Measurements from ENCODE around the gene BRMS1.
A peak's percentile ranks its signal among the peaks of the same experiment; 100 is the strongest.
"Not testable (repeated sequence)": the region's sequence is repeated elsewhere in the genome, so short reads cannot be mapped to it uniquely, and the experiment has no call there.

Gene BRMS1

GRCh38 chr11:66322732-66323427, 22.0 kb downstream of the BRMS1 start:
- no peak for DNase-seq

- DNase-seq = no peak
Measured at GRCh38 chr11:66321606-66322005, 23.3 kb downstream of the BRMS1 start.

GRCh38 chr11:66320748-66321147, 24.2 kb downstream of the BRMS1 start:
- not testable (repeated sequence) for DNase-seq

DNA sequence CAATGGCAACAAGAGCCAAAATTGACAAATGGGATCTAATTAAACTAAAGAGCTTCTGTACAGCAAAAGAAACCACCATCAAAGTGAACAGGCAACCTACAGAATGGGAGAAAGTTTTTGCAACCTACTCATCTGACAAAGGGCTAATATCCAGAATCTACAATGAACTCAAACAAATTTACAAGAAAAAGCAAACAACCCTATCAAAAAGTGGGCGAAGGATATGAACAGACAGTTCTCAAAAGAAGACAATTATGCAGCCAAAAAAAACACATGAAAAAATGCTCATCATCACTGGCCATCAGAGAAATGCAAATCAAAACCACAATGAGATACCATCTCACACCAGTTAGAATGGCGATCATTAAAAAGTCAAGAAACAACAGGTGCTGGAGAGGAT, 24.6 kb downstream of the BRMS1 start:
- not testable (repeated sequence) for DNase-seq

DNA sequence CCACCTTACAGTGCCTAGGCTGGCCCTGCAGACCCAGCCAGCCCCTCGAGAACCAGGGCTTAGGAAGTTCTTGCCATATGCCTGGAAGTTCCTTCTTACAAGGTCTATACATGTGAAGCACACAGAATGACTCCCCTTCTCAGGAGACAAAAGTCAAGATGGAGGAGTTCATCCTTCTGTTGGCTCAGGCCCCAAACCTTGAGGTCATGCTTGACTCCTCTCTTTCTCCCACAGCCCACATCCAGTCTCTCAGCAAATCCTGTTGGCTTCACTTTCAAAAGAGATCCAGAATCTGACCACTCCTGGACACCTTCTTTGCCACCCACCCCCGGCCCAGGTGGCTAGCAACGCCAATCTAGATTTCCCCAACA, 26.3 kb downstream of the BRMS1 start:
- DNase-seq = no peak

- no peak for DNase-seq
Measured at GRCh38 chr11:66317723-66318599, 26.9 kb downstream of the BRMS1 start.

- DNase-seq = no peak
Measured at GRCh38 chr11:66317322-66317722, 27.6 kb downstream of the BRMS1 start.

GRCh38 chr11:66316849-66317251, 28.1 kb downstream of the BRMS1 start, which contains the start of gene CD248:
CD248 (minus strand) TSS chr11:66317044; CDS start chr11:66317027, 17 bp downstream.
- no peak for DNase-seq

DNA sequence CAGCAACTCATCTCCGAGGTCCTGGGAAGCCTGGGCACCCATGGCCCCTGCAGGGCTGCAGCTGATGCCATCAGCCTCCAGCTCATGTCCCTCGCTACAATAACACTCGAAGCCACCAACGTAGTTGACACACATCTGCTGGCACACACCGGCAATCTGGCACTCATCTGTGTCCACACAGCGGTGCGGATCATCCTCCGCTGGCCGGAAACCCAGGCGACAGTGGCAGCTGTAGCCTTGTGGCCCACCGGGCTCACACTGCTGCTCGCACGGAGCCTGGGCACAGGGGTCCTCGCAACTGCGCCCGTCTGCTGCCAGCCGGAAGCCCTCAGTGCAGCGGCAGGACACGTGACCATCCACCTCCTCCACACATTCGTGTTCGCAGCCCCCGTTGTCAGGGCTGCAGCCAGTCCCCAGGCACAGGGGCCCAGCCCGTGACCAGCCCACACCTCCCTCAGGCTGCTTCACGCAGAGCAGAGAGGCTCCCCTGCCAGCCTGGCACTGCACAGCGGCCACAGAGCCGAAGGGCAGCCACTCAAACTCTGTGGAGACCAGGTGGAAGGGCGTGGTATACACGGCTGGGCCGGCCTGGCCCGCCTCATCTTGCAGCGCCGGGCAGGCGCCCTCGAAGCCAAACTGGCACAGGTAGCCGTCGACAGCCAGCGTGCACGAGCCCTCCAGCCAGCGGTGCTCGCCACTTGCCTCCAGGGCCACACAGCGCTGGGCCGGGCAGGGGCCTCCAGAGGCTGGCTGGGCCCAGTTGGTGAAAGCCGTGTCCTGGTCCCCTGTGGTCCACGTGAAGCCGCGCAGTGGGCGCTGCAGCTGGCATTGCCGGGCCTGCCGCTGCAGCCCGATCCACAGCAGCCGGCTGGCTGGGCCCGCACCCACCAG, 28.7 kb downstream of the BRMS1 start:
- no peak for DNase-seq

DNA sequence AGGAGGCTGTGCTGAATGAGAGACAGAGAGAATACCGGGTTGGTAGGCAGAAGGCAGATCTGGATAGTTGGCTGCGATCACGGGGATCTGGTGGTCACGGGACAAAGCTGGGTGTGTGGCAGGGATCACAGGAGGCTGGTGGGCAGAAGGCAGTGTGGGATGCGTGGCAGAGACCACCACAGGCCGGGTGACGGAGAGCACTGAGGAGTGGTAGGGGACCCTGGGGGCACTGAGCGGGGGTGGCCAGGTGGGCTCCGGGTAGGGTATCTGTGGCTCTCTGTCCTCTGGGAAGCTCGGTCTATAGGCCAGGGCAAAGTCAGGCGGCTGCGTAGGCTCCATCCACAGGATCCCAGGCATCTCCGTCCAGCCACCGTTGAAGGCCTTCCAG, 29.4 kb downstream of the BRMS1 start:
- no peak for DNase-seq

DNA sequence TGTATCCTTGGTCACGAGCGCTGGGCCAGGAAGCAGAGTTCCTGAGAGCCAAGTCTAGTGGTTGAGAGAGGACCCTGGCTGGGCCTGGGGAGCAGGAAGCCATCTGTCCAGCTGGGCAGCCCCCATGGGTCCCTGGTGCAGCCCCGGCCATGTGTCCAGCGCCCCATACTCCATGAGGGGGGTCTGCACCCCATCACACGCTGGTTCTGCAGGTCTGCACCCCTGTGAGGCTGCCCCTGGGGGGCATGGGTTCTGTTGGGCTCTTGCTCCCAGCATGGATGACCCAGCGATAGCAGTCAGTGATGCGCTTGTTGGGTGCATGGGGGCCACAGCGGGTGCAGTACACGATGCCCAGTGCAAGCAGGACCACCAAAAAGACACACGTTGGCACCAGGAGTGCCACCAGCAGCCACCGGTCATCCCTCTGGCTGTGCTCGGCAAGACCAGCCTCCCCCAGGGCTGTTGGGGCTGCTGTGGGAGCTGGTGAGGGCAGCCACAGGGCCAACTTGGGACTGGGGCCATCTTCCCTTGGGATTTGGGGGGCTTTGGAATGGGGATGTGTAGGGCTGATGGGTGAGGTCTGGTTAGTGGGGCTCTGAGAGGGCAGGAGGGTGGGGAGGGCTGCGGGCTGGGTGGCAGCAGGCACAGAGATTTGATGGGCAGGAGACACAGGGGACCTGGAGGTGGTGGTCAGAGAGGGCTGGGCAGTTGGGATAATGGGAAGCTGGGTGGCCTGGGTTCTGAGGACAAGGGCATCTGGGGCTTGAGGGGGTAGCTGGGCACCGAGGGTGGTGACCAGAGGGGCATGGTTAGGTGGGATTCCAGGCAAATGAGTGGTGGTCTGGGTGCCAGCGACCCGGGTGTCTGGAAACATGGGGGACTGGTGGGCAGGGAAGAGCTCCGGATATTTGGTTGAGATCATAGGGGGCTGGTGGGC, 30.1 kb downstream of the BRMS1 start:
- DNase-seq = no peak

DNA sequence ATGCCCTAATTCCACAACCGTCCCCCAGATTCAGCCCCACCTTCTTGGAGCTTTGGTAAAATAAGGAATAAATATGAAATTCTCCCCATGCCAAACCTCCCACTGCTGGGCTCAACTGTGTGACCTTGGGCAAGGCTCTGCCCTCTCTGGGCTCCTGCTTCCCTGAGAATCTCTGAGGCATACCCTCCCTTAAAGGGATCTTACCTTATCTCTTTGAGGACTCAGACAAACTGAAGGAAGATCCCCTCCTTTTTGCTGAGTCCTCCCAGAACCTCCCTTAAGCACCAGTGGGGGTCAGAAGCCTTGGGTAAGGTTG, 30.8 kb downstream of the BRMS1 start:
- DNase-seq = no peak

- DNase-seq = no peak
Measured at GRCh38 chr11:66313321-66314185, 31.4 kb downstream of the BRMS1 start.

GRCh38 chr11:66312549-66313320, 32.2 kb downstream of the BRMS1 start:
- peak; percentile 87 for DNase-seq

- DNase-seq = peak; percentile 91
Measured at GRCh38 chr11:66311965-66312548, 32.8 kb downstream of the BRMS1 start.

- no peak for DNase-seq
Measured at GRCh38 chr11:66311470-66311964, 33.4 kb downstream of the BRMS1 start.

DNA sequence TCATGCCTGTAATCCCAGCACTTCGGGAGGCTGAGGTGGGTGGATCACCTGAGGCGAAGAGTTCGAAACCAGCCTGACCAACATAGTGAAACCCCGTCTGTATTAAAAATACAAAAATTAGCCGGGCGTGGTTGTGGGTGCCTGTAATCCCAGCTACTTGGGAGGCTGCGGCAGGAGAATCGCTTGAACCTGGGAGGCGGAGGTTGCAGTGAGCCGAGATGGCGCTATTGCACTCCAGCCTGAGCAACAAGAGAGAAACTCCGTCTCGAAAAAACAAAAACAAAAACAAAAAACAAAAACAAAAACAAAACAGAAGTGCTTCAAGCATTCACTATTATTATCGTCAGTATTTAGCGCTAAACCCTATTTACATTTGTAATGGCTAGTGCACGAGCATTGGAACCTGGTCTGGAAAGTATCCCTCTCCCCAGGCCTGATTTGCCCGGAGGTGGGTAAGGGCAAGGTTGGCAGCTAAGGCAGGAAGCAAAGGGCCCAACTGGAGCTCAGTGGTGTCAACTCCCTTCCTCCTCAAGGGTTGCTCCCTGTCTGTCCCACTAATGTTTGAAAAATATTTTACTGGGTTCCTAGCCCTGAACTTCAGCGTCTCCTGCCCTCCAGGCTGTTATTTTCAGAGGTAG, 34.0 kb downstream of the BRMS1 start:
- DNase-seq = not testable (repeated sequence)

DNA sequence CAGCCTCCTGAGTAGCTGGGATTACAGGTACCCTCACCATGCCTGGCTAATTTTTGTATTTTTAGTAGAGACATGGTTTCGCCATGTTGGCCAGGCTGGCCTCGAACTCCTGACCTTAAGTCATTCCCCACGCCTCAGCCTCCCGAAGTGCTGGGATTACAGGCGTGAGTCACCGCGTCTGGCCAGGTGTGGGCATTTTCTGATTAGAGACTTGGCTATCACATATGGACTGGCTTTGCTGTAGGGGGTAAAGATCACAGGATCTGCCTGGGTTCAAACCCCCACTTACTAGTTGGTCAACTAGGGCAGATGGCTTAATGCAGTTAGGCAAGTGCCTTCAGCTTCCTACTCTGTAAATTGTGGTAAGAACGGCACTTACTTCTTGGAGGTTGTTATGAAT, 34.6 kb downstream of the BRMS1 start:
- DNase-seq = no peak

DNA sequence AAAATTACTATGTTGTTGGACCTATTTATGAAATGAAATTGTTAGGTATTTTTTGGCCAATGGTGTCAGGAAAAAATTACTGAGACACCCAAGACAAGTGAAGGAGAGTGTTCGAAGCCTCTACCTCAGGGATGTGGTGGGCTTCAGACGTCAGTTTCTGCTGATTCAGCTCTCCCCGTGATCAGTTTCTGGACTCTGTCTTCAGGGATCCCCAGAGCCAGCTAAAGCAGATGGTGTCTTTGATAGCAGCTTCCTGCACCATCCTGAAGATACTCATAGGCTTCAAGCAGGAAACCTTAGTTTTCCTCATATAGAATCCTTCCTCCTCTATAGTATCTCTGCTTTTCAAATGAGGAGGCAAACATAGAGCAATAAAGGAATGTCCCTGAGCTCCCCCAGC, 35.4 kb downstream of the BRMS1 start:
- no peak for DNase-seq
